H54 (cell line): ENCODE results near the gene PLCB1.
"Not testable (repeated sequence)": the region's sequence is repeated elsewhere in the genome, so short reads cannot be mapped to it uniquely, and the experiment has no call there.

Experiments used
- DNase-seq: peaks from one replicate; pipeline ENCODE4 v3.0.0; 2011; ENCODE audit warnings: low spot score, mixed read lengths; ENCODE audit not compliant: insufficient read length
- FAIRE-seq: peaks from 3 replicates; lab custom pipeline; 2011; peaks lifted over from hg19 to GRCh38; lab: Jason Lieb, UNC
- POLR2A ChIP-seq: IDR thresholded peaks from 2 replicates; pipeline ENCODE4 v1.6.1; 2011; ENCODE audit warnings: low read depth, mild to moderate bottlenecking, low read length

PLCB1 gene

DNA sequence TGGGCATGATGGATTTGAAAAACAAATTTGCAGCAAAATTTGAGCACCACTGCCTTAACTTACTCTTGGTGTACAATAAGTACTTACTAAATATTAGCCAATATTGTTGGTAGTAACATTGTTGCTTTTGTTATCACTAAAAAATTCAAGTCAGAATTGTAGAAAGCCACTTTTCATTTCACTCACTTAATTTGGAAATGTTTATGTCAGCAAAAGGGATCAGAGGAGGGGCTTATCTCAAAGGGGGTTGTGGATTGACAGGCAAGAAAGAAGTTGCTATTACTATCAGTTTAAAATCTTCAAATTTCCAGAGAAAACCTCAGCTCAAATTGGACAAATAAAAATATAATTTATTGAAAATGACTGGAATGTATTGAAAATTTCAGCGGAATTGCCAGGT lies 241.5 kb downstream of the PLCB1 start:
- DNase-seq, result no peak
- FAIRE-seq, result no peak
- no peak for TF ChIP-seq POLR2A

GRCh38 chr20:8375898-8376297 lies 243.8 kb downstream of the PLCB1 start:
- TF ChIP-seq POLR2A, result no peak
- FAIRE-seq (no peak), DNase-seq (no peak)

DNA sequence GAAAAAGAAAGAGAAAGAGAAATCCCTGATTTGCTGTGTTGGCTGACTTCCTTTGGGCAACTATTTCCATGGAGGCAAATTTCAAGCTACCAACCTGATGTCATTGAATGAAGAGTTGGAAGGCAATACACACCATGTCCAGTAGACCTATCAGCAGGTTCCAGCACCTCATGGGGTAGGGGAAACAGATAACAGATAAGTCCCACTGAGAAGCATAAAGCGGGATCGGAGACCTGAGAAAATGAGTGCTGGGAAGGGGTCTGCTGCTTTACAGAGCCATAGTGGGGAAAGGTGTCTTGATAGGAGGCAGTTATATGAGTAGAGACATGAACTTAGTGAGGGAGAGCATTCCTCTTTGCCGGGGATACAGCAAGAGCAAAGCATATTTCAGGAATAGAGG lies 244.9 kb downstream of the PLCB1 start:
- no peak for TF ChIP-seq POLR2A
- DNase-seq (no peak), FAIRE-seq (no peak)

DNA sequence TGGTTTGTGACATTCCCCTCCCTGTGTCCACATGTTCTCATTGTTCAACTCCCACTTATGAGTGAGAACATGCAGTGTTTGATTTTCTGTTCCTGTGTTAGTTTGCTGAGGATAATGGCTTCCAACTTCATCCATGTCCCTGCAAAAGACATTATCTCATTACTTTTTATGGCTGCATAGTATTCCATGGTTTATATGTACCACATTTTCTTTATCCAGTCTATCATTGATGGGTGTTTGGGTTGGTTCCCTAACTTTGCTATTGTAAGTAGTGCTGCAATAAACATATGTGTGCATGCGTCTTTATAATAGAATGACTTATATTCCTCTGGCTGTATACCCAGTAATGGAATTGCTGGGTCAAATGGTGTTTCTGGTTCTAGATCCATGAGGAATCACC lies 247.1 kb downstream of the PLCB1 start:
- not testable (repeated sequence) for FAIRE-seq, DNase-seq

DNA sequence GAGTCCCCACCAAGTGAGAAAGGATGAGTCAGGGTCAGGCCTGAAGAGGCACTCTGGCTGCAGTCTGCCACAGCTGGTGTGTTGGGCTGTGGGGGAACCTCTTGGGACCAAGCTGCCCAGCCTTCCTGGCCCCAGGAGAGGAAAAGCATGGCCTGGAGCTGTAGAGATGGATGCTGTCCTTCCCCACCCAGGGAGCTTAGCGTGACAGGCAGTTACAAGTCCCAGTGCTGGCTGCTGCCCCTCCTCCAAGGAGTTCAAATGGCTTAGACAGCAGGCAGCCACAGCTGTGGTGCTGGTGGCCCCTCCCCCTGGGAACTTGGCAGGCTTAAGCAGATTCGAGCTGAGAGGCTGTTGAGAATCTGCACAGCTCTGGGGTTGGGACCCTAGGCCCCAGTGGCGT lies 253.2 kb downstream of the PLCB1 start:
- FAIRE-seq, result no peak
- no peak for DNase-seq
- TF ChIP-seq POLR2A, result no peak

- no peak for TF ChIP-seq POLR2A
- DNase-seq, result no peak
- no peak for FAIRE-seq
Observed at GRCh38 chr20:8386991-8387390, 254.9 kb downstream of the PLCB1 start.

DNA sequence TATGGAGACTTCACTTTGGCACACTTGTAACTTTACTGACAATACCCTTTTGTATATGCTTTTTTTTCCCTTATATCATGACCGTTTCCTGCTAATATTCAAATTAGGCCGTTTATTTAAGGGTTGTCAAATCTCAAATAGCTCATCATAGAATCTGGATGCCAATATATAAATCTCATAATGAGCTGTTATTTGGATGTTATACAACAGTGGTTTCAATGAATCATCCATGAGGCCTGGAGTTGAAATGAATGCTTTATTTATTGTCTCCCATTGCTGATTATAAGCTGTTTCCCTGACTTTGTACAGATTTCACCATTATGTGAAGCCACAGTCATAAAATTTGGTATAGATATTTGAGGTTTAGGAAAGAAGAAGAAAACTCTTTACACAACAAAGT lies 256.1 kb downstream of the PLCB1 start:
- no peak for TF ChIP-seq POLR2A
- DNase-seq (no peak), FAIRE-seq (no peak)

DNA sequence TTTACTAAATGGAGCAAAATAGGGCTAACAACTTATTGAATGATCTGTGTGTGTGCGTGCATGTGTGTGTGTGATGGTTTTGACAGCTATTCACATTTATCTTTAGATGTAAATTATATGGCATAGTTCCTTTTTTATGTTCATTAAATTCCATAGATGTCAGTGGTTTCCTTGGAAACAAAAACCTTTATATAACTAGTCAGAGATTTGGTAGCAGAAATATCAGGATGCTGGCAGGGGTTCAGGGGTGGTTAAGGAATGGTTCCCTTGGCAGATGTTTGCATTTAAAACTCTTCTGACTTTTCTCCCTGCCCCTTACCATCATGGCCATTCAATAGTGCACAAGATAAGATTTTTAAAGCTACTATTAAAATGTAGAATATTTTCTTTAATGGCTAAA lies 256.6 kb downstream of the PLCB1 start:
- FAIRE-seq (no peak), DNase-seq (no peak)
- TF ChIP-seq POLR2A, result no peak

- FAIRE-seq (no peak), DNase-seq (peak; percentile 4)
- TF ChIP-seq POLR2A, result no peak
Observed at GRCh38 chr20:8389381-8390036, 257.4 kb downstream of the PLCB1 start.

DNA sequence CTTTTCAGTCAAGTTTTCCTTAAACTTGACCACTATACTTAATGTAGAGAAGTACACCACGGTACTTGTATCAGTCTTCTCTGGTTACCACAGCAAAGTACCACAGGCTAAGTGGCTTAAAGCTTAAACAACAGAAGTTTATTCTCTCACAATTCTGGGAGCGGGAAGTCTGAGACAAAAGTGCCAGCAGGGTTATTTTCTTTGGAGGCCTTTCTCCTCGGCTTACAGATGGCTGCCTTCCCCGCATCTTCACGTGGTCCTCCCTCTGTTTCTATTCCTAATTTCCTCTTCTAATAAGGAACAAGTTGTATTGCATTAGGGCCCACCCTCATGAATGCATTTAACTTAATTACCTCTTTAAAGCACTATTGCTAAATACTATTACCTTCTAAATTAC lies 258.0 kb downstream of the PLCB1 start:
- no peak for TF ChIP-seq POLR2A
- FAIRE-seq (no peak), DNase-seq (no peak)

DNA sequence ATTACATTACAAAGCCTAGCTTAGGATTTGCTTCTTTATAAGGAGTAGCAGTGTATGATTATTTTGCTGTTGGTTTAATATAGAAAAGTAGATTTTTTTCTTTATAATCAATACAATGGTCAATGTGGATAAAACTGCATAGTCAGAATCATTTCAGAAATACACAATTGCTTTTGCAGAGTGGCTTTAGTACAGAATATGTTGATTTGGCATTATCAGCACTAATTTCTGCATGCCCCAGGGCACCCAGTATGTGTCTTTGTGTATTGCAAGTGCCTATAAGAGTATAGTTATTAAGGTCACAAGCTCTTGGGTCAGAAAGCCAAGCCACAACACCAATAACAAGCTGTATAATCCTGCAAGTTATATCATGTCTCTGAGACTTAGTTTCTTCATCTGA lies 258.4 kb downstream of the PLCB1 start:
- DNase-seq (no peak), FAIRE-seq (no peak)
- TF ChIP-seq POLR2A, result no peak

DNA sequence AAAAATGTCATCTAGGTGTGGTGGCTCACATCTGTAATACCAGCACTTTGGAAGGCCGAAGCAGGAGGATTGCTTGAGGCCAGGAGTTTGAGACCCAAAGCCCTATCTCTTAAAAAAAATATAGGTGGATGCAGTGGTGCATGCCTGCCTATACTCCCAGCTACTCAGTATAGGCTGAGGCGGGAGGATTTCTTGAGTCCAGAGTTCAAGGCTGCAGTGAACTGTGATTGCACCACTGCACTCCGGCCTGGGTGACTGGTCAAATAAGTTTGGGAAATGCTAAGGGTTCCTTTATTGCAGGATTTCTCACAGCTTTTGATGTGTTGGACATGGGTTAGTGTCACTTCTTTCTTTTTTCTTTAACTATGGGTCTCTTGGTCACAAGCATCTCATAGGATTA lies 261.3 kb downstream of the PLCB1 start:
- no peak for DNase-seq
- FAIRE-seq, result no peak
- TF ChIP-seq POLR2A, result no peak

DNA sequence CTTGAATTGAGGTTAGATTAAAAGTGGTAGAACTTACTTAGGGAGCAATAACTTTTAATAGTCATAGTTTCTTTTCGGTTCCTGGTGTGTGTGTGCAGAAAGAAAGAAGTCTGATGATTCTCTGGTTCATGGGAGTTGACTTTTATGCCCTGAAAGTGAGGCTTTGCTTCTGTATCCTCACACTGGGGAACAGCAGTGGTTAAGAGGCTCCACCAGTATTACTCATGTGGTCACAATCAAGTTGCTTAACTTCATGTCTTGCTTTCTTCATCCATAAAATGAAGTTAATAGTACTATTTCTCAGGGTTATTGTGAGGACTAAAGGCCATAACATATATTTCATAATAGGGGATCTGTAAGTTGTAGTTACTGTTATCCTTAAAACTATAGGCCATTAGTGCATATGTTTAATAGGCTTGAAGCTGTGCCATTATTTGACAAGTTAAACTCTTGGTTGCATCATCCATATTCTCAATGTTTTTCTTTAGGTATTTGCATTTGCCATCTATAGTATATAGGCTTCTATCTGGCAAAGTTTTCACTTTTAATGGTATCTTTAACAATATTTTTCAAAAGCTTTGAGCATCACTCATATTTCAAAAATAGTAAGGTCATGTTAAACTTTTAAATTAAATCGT lies 262.4 kb downstream of the PLCB1 start:
- DNase-seq, result no peak
- no peak for FAIRE-seq

DNA sequence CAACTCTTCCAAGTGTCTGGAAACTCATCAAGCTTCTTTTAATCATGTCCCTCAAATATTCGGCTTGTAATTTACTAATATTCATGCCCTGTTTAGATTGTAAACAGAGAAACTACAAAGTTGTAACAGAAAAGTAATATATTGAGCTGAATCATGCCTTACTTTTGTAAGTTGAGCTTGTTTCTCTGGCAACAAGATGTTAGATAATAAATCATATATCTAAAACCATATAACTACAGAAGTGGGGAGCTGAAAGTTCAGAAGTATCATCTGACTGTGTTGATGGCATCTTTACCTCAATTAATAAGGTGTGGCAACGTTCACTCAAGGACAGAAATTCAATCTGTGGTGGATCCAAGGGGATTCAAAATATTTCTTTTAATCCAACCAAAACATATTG lies 263.9 kb downstream of the PLCB1 start:
- no peak for TF ChIP-seq POLR2A
- DNase-seq, result no peak
- no peak for FAIRE-seq

More for the DNA sequence above, 262.4 kb downstream of the PLCB1 start:
- TF ChIP-seq POLR2A, result no peak
